ENCODE data around the gene ZNF350.
"Not testable (repeated sequence)": the region's sequence is repeated elsewhere in the genome, so short reads cannot be mapped to it uniquely, and the experiment has no call there.

ZNF350 gene

DNA sequence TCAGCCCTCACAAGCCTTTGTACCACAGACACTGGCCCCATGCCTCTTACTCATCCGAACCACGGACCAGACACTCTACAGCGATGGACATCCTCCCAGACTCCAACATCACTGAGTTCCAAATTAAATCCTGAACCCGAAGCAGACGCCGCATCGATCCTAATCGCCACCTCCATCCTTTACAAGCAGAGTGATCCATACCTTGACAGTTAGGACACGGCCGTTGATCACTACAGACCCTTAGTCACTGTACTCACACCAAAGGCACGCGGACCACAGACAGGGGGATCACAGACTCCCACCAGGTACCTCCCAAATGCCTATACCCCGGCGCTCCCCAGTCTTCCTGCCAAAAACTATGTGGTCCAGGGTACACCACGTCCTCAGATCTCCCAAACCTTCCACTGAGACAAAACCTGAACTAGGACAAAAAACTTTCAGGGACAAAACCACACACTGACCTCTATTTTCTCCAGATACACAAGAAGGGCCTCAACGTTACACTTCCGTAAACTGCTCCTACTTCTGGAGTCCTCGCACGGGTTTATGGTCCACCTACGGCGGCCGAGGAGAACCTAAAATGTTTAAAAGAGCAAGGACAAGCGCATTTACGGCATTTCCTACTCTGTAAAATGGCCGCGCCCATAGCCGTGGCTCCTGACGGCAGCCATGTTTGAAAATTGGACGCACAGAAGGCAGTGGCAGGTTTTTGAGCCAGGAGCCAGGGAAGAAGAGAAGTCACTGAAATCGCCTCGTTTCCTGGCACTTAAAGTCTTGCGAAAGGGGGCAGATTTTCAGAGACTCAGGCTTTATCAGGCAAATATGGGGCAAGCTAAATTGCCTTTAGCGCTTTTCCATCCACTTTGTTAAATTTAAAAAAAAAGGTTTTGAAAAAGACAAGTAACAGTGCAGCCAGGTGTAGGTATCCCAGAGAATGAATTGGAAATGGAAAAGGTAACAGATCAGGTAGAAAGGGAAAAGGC lies at the start of gene ZNF350:
Gene ZNF350, minus strand, starts transcription at position 532 of the 983 bp plus-strand sequence. CDS start 12,480 bp downstream, outside the sequence.
- peak; percentile 95 for DNase-seq

DNA sequence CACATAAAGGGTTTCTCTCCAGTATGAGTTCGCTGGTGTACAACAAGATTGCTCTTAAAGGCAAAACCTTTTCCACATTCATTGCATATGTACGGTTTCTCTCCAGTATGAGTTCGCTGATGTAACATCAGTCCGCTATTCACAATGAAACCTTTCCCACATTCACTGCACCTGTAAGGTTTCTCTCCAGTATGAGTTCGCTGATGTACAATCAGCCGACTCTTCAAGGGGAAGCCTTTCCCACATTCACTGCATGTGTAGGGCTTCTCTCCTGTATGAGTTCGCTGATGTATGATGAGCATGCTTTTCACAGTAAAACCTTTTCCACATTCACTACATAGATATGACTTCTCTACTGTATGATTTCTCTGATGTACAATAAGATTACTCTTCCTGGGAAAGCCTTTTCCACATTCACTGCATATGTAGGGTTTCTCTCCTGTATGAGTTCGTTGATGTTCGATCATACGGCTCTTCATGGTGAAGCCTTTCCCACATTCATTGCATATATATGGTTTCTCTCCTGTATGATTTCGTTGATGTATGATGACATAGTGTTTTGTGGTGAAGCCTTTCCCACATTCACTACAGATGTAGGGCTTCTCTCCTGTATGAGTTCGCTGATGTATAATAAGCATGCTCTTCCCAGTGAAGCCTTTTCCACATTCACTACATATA lies 47.5 kb upstream of the ZNF350 start:
- peak; percentile 5 for DNase-seq

DNA sequence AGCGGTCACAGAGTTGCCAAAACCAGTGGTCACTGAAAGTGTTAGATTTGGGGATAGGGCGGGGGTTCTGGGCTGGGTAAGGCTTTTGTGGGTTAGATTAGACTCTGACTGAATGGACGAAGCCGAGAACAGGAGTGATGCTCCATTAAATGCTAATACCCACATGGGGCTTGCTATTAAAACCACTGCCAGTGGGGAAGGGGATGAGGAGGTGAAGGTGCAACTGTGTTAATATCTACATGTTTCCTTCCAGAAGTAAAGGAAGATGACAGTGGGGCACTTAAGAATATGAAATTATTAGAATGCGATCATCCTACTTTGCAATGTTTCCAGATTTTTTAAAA lies 42.1 kb upstream of the ZNF350 start:
- peak; percentile 77 for DNase-seq

DNA sequence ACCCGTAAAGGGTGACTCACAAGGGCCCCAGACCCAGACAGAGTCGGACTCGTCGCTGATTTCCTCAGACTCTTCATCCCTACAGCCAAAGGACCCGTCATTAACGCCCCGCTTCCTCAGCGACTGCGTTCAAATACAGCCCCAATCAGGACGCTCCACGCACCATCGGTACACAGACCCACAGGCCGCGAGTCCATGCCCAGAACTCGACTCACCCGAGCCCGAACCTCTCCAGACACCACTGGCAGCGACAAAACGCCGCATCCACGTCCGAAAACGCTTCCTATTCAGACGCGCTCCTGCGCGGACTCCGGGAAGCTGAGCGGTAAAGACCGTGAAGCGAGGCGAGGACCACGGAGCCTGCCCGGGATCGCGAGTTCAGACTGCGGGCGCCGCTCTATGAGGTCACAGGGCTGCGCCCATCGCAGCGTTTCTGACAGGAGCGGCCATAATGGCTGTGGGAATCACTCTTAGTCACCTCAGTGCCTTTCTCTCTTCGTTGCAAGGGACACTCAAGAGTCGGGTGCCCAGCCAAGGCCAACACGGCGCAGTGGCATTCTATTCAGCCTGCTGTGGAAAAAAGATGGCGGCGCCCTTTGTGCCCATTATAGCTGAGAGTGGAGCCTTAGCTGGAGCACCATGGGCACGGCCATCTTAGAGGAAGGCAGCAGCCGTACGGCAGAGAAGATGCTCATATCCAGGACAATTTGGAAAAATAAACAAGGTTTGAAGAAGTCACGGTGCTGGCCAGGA lies 41.6 kb upstream of the ZNF350 start, which contains the start of gene ZNF614:
Gene ZNF614, minus strand, starts transcription at position 353 of the 753 bp plus-strand sequence. CDS start 2,634 bp downstream, outside the sequence.
- DNase-seq = peak; percentile 90

DNA sequence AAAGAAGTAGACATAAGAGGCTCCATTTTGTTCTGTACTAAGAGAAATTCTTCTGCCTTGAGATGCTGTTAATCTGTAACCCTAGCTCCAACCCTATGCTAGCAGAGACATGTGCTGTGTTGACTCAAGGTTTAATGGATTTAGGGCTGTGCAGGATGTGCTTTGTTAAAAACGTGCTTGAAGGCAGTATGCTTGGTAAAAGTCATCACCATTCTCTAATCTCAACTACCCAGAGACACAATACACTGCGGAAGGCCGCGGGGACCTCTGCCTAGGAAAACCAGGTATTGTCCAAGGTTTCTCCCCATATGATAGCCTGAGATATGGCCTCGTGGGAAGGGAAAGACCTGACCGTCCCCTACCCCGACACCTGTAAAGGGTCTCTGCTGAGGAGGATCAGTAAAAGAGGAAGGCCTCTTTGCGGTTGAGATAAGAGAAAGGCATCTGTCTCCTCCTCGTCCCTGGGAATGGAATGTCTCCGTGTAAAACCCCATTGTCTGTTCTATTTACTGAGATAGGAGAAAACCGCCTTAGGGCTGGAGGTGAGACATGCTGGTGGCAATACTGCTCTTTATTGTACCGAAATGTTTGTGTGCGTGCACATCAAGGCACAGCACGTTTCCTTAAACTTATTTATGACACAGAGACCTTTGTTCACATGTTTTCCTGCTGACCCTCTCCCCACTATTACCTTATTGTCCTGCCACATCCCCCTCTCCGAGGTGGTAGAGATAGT lies 39.8 kb upstream of the ZNF350 start:
- not testable (repeated sequence) for DNase-seq

DNA sequence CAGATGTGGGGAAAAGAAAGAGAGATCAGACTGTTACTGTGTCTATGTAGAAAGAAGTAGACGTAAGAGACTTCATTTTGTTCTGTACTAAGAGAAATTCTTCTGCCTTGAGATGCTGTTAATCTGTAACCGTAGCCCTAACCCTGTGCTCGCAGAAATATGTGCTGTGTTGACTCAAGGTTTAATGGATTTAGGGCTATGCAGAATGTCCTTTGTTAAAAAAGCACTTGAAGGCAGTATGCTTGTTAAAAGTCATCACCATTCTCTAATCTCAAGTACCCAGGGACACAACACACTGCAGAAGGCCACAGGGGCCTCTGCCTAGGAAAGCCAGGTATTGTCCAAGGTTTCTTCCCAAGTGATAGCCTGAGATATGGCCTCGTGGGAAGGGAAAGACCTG lies 37.8 kb upstream of the ZNF350 start:
- DNase-seq = not testable (repeated sequence)

DNA sequence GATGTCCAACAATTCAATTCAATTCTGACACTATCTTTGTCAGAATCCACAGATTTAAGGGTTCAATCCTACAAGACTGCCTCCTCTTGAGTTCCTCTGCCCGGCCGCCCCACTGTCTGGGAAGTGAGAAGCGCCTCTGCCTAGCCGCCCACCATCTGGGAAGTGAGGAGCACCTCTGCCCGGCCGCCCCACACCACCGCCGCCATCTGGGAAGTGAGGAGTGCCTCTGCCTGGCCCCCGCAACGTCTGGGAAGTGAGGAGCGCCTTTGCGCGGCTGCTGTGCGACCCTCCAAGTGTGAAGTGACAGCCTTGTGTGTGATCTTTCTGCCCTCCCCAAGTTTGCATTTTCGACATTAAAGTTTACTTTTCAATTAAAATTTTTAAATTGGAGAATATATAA lies 35.6 kb upstream of the ZNF350 start:
- DNase-seq = no peak

DNA sequence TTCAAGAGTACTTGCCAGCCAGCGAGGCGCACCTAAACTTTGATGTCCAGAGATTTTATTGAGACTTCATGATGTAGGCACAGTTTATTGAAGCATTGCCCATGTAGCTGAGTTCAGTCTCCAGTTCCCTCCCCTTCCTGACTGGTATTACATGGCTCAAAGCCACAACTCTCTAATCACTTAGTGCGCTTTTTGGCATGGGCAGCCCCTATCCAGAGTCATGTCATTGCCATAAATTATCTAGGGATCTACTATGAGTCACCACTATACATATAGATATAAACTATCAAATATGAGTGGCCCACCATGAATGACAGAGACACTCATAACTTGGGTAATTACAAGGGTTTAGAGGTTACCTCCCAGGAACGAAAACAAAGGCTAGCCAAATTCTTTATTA lies 33.9 kb upstream of the ZNF350 start:
- no peak for DNase-seq

DNA sequence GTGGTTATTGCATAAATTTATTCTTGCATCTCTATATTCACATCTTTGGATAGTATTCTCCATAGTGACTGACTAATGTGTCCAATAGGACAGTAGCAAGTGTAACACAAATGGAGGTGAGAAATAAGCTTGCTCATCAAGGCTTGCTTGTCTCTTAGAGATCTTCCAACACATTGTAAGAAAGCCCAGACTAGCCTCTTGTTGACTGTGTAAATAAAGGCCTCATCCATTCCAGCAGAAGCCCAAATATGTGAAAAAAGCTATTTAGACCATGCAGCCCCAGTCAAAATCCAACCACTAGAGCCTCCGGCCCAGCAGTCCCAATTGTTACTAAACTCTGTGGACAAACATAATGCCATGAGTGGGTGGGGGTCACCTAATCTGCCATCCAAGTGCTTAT lies 24.0 kb upstream of the ZNF350 start:
- DNase-seq = no peak

DNA sequence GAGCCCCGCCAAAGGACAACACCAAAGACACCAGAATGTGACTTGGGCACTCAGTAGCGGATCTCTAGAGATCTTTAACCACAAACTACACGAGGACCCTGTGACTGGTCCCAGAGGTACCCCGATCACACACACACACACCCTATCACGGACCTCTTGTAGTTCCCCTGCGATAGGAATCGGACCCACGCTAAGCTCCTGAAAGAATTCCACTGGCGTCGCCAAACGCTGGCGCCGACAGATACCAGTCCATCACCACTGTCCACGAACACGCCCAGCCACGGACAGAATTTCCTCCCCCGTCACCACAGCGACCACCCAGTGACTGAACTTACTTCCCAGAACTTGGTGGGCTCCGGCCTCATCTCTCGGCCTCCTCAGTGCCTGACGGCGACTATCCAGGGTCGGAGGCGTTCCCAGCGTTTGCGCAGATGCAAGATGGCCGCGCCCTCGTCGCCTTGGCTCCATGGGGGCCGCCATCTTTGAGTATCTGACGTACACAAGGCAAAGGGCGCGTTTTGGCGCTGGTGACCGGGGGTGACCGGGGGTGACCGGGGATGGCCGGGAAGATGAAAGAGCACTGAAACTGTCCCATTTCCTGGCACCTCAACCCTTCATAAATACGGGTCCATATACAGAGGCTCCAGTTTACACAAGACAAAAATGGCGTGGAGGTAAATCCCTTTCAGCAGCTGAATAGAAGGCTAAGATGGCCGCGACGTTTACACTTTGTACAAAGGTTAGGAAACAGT lies 21.3 kb upstream of the ZNF350 start, which contains the start of gene ZNF615:
Gene ZNF615, minus strand, starts transcription at position 406 of the 752 bp plus-strand sequence. CDS start 4,500 bp downstream, outside the sequence.
- DNase-seq = peak; percentile 89

DNA sequence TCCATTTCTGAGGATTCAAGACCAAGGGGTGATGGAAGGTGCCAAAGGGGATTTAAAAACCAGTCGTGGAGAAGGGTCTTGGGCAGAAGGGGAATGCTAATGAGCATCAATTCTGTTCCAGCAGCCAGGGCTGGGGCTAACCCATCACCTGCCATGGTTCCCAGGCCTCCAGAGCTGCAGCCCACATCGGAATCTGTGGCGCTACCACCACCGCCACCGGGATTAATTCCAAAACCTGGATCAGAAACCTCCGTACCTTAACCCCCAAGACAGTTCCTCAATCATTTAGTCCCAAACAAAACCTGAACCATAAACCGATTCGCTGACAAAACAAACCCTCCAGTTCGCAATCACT lies 20.8 kb upstream of the ZNF350 start:
- peak; percentile 50 for DNase-seq

DNA sequence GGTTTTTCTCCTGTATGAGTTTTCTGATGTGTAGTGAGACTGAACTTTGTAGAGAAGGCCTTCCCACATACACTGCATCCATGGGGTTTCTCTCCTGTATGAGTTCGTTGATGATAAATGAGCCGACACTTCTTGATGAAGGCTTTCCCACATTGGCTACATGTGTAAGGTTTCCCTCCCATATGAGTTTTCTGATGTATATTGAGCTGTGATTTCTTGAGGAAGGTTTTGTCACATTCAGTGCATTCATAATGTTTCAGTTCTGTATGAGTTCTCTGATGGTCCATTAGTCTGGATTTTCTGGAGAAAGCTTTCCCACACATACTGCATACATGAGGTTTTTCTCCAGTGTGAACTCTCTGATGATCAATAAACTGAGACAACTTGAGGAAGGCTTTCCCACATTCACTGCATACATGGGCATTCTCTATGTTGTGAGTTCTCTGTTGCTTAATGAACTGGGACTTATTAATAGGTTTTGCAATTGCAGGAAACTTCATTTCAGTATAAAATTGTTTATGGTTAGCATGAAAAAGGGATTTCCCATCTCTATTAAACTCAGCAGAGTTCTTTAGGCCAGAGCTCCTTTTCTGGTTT lies 7.5 kb upstream of the ZNF350 start:
- DNase-seq = no peak

DNA sequence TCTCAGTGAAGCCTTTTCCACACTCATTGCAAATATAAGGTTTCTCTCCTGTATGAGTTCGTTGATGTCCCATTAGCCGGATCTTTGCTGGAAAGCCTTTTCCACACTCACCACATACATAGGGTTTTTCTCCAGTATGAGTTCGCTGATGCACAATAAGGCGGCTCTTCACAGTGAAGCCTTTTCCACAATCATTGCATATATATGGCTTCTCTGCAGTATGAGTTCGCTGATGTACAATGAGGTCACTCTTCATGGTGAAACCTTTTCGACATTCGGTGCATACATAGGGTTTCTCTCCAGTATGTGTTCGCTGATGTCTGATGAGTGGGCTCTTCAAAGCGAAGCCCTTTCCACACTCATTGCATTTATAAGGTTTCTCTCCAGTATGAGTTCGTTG lies 6.8 kb upstream of the ZNF350 start:
- no peak for DNase-seq

DNA sequence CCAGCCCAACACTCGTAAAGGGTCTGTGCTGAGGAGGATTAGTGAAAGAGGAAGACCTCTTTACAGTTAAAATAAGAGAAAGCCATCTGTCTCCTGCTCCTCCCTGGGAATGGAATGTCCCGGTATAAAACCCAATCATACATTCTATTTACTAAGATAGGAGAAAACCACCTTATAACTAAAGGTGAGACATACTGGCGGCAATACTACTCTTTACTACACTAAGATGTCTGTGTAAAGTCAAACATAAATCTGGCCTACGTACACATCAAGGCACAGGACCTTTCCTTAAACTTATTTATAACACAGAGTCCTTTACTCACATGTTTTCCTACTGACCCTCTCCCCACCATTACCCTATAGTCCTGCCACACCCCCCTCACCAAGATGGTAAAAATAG lies 3.3 kb downstream of the ZNF350 start:
- no peak for DNase-seq

DNA sequence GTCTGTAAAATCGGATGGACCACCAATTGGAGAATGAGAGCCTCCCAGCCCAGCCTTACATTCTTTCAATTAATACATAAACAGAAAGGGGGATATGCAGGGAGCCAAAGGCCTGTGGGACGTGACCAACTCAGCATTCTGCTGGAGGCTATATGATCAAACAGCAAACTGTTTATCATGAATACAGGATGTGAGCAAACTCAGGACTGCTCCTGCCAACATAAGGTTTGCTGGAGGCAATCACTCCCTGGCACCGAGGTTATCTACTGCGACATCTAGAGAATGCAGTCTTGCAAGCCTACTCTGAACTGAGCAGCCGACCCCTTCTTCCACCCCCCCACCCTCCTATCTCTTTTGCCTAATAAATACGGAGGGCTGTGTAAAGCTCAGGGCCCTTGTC lies 5.7 kb downstream of the ZNF350 start:
- not testable (repeated sequence) for DNase-seq

DNA sequence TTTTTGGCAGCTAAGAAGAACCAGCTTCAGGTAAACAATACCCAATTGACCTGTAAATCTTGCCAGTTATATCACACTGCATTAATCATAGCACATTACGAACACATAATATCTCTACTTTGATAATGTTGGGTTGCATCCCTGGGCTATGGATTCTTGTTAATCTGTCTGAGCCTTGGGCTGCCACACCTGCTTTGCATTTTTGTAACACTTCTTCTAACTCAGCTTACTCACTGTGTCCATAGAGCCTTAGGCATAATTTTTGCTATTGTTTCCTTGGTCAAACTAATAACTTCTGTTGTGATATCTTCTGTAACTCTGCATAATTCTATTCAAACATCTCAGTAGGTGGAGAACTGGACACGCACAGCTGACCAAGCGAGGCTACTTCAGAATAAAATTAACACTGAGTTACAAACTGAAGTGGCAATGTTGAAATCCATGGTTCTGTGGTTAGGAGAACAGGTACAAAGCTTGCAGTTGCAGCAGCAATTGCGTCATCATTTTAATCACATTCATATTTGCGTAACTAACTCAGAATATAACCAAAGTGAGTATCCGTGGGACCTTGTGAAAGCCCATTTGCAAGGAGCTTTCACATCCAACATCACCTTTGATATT lies 6.4 kb downstream of the ZNF350 start:
- no peak for DNase-seq

DNA sequence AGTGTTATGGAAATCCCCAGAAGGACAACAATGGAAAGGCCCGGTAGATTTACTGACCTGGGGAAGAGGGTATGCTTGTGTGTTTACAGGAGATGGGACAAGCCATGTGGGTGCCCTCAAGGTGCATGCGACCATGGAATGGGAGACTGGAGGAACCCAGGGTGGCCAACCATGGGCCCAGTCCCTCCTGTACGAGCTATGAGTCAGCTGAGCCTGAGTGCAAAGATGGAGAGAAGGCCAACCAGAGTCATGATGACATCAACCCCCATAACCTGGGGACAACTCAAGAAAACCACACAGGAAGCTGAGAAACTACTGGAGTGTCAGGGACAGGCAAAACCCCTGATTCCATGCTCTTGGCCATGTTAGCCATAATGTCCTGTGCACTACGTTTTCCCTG lies 7.8 kb downstream of the ZNF350 start:
- no peak for DNase-seq

DNA sequence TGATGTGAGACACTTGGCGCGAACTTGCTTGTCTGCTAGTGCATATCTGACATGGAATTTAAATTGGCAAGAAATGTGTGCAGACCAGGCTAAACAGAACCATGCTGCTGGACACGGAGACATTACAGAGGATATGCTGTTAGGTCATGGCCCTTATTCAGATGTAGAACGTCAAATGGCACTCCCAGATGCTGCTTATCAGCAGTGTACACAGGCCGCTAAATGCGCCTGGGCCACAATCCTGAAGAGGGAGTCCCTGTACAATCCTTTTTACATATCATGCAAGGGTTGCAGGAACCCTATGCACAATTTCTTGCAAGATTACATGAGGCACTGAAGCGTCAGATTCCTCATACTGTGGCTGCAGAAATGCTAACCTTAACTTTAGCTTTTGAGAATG lies 9.3 kb downstream of the ZNF350 start:
- no peak for DNase-seq

DNA sequence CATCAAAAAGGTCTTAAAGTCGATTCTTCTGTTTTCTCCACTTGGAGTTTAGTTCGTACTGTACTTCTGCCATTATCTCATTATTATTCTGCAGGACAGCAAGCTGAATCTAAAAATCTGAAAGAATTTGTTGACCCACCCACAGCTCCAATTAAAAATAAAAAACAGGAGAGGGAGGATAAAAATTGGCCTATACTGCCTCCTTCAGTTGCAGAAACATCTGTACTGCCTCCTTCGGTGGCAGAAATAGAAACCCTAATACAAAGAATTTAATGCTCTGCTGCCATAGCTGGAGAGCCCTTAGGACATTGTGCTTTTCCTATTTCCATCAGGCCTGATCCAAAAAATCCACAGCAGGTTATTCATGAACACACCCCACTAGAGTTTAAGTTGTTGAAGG lies 9.8 kb downstream of the ZNF350 start:
- no peak for DNase-seq

DNA sequence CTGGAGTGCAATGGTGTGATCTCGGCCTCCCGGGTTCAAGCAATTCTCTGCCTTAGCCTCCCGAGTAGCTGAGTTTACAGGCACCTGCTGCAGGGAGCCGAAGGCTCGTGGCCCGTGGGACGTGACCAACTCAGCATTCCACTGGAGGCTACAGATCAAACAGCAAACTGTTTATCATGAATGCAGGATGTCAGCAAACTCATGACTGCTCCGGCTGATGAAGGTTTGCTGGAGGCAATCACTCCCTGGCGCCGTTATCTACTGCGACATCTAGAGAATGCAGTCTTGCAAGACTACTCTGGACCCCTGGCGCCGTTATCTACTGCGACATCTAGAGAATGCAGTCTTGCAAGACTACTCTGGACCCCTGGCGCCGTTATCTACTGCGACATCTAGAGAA lies 10.9 kb downstream of the ZNF350 start:
- not testable (repeated sequence) for DNase-seq

DNA sequence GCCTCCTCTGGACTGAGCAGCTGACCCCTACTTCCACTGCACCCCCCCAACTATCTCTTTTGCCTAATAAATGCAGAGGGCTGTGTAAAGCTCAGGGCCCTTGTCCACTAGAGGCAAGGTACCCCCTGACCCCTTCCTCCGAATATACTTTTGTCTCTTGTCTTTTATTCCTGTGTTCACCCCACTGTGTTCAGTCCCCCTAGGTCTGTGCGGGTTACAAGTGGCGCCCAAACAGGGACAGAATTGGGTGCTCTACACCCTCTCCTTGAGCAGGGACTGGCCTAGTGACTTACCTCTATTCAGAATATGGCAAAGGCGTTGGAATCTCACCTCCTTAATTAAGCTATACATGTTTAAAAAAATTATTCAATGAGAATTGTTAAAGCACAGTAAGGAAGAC lies 15.0 kb downstream of the ZNF350 start:
- peak; percentile 0 for DNase-seq
